VCaP (cell line): ENCODE data around the gene PCDHGB3.
A peak's percentile ranks its signal among the peaks of the same experiment; 100 is the strongest.

Experiments used
- H3K27ac ChIP-seq: fragments of 450-650 bp; 2 replicates; pipeline ENCODE4 v1.5.1; 2017
- CTCF ChIP-seq: fragments of 450-650 bp; conservative IDR thresholded peaks from 2 replicates; pipeline ENCODE4 v1.5.1; 2017; ENCODE audit warnings: mild to moderate bottlenecking, moderate library complexity

Gene PCDHGB3

GRCh38 chr5:141354900-141355469, 15.1 kb upstream of the PCDHGB3 start, which contains the start of gene PCDHGA4:
TSS of gene PCDHGA4 (plus strand) at chr5:141355021. CDS start at chr5:141355108, 87 bp downstream.
- H3K27ac ChIP-seq, result no peak within 1 kb of the TSS
- TF ChIP-seq CTCF, result peak; percentile 62

GRCh38 chr5:141355641-141356040, 14.4 kb upstream of the PCDHGB3 start:
- no peak for TF ChIP-seq CTCF
- H3K27ac ChIP-seq, result no peak overlapping the region

- no peak for TF ChIP-seq CTCF
- no peak overlapping the region for H3K27ac ChIP-seq
Measured at GRCh38 chr5:141356133-141356532, 13.9 kb upstream of the PCDHGB3 start.

- no peak overlapping the region for H3K27ac ChIP-seq
- TF ChIP-seq CTCF, result no peak
Measured at GRCh38 chr5:141356950-141357349, 13.1 kb upstream of the PCDHGB3 start.

GRCh38 chr5:141359790-141360426, 10.1 kb upstream of the PCDHGB3 start, which contains the start of gene PCDHGB2:
TSS of gene PCDHGB2 (plus strand) at chr5:141359994. CDS start at chr5:141360136, 142 bp downstream.
- peak; percentile 79 for TF ChIP-seq CTCF
- H3K27ac ChIP-seq, result peak within 1 kb of the TSS; percentile 65

GRCh38 chr5:141360685-141361084, 9.4 kb upstream of the PCDHGB3 start:
- H3K27ac ChIP-seq, result peak overlapping the region; percentile 65
- TF ChIP-seq CTCF, result no peak

GRCh38 chr5:141362719-141363118, 7.3 kb upstream of the PCDHGB3 start:
- H3K27ac ChIP-seq, result peak overlapping the region; percentile 34; the same call in 1 of the 2 replicates
- TF ChIP-seq CTCF, result no peak
